Measurements from ENCODE around the gene DMWD. TPM values are rescaled to one million over a fixed set of nuclear protein-coding genes. Genes with fewer than 3 reads are reported as not detected.

DMWD gene
- total and polyA plus RNA-seq, 2 of the 13 experiments (the other 11 are each of a cell fraction or from before 2014, with no cell fraction given) = 10.3 to 14.9 TPM

DNA sequence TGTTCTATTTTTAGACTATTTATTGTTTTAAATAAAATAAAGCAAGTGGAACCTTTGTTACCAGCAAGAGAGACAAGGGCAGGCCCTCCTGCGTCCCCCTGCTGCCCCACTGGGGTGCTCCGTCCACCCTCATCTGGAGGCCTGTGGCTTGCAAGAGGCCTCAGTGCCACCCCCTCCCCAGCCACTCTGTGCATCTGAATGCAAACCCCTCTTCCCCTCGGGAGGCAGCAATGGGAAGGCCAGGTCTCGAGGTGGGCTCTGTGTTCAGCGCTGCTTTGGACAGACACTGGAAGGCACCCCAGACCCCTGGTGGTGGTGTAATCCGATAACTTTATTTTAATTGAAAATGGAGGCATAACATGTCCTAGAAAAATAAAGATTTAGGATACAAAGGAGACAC lies 28.2 kb downstream of the DMWD start:
- no peak for ATAC-seq
- Histone ChIP-seq H3K4me2 (ENCODE audit: low read depth, low read length) (no peak overlapping the region), H4K20me1 (ENCODE audit: insufficient read depth, low read length) (no peaks in the 10 kb centered on the region), H3K36me3 (replicated peaks in 1 of 2; ENCODE audit: control insufficient read depth in 1 of 2, insufficient read depth in 2 of 2, low read length in 2 of 2) (no peaks in the 10 kb centered on the region), H3K27me3 (ENCODE audit: control insufficient read depth in 1 of 2, insufficient read depth in 2 of 2, low read length in 2 of 2) (peaks cover 8 to 19% of the 10 kb centered on the region in 2 experiments; a peak in 3 of 5 replicates), H3K9me3 (ENCODE audit: low read length) (no peaks in the 10 kb centered on the region), H3K9ac (ENCODE audit: insufficient read depth, low read depth, low read length) (no peak overlapping the region), H3K4me1 (ENCODE audit: insufficient read depth, low read length) (0 out of 2 replicates have a peak, but pooled peaks cover 10% of the 10 kb centered on the region), H3K4me3 (replicated peaks in 1 of 3; ENCODE audit: insufficient read depth in 1 of 3, low read depth in 2 of 3, low read length in 3 of 3) (no peak overlapping the region), H3K79me2 (ENCODE audit: insufficient read depth, low read length) (peaks cover 3% of the 10 kb centered on the region), H2AFZ (ENCODE audit: low read length) (no peak overlapping the region), H3K27ac (ENCODE audit: extremely low read length, insufficient read depth, low read length) (no peak overlapping the region)
- POLR2A ChIA-PET = no interaction called here
- 84% methylated on average over 6 of the region's 6 CpGs for WGBS (ENCODE audit: low lambda C conversion rate)
- intact Hi-C loops (cut with micrococcal nuclease; ENCODE audit: unreplicated experiment) (no loop called here), in situ Hi-C loops (cut with HindIII; ENCODE audit: extremely low pct_ligation_motif_present, low pct_unique_long_range_greater_than_20kb) (no loop called here)
- DNase-seq (ENCODE audit: low spot score) = no peak
- BruUV-seq (replicated peaks) = no TSS peak
- CTCF ChIA-PET (ENCODE audit: low intra/inter-chr PET ratio, low total read pairs) = no interaction called here
- FAIRE-seq = no peak
- TF ChIP-seq CEBPB (IDR thresholded peaks at IDR 0.05; ENCODE audit: borderline replicate concordance, low read depth, low read length) = no peak
- TF ChIP-seq, protein P1, sequence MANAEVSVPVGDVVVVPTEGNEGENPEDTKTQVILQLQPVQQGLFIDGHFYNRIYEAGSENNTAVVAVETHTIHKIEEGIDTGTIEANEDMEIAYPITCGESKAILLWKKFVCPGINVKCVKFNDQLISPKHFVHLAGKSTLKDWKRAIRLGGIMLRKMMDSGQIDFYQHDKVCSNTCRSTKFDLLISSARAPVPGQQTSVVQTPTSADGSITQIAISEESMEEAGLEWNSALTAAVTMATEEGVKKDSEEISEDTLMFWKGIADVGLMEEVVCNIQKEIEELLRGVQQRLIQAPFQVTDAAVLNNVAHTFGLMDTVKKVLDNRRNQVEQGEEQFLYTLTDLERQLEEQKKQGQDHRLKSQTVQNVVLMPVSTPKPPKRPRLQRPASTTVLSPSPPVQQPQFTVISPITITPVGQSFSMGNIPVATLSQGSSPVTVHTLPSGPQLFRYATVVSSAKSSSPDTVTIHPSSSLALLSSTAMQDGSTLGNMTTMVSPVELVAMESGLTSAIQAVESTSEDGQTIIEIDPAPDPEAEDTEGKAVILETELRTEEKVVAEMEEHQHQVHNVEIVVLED (CRISPR knock-in tag; IDR thresholded peaks at IDR 0.05; ENCODE audit: borderline replicate concordance) = no peak
- TF ChIP-seq POLR2G (IDR thresholded peaks at IDR 0.05; ENCODE audit: low read depth, low read length) = 0 out of 2 replicates have a peak, but pooled peaks have one; percentile 29
- TF ChIP-seq ZNF136 (CRISPR knock-in tag; IDR thresholded peaks at IDR 0.05; ENCODE audit: low read depth) = no peak
- TF ChIP-seq, protein P2, sequence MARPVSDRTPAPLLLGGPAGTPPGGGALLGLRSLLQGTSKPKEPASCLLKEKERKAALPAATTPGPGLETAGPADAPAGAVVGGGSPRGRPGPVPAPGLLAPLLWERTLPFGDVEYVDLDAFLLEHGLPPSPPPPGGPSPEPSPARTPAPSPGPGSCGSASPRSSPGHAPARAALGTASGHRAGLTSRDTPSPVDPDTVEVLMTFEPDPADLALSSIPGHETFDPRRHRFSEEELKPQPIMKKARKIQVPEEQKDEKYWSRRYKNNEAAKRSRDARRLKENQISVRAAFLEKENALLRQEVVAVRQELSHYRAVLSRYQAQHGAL (CRISPR knock-in tag; IDR thresholded peaks at IDR 0.05; ENCODE audit: not compliant biosample characterization) = no peak
- no peak for TF ChIP-seq ZNF451 (CRISPR knock-in tag; IDR thresholded peaks at IDR 0.05)
- TF ChIP-seq AGO2 (optimal IDR thresholded peaks at IDR 0.05; ENCODE audit: low read depth, low read length) = peak; percentile 62
- no peak for TF ChIP-seq ZNF614 (CRISPR knock-in tag; IDR thresholded peaks at IDR 0.05; ENCODE audit: borderline replicate concordance)
- no peak for TF ChIP-seq ZNF335 (CRISPR knock-in tag; IDR thresholded peaks at IDR 0.05)
- TF ChIP-seq ZFP36 (IDR thresholded peaks at IDR 0.05; ENCODE audit: borderline replicate concordance, low read depth, low read length, partially characterized antibody) = no peak
- TF ChIP-seq, protein P3, sequence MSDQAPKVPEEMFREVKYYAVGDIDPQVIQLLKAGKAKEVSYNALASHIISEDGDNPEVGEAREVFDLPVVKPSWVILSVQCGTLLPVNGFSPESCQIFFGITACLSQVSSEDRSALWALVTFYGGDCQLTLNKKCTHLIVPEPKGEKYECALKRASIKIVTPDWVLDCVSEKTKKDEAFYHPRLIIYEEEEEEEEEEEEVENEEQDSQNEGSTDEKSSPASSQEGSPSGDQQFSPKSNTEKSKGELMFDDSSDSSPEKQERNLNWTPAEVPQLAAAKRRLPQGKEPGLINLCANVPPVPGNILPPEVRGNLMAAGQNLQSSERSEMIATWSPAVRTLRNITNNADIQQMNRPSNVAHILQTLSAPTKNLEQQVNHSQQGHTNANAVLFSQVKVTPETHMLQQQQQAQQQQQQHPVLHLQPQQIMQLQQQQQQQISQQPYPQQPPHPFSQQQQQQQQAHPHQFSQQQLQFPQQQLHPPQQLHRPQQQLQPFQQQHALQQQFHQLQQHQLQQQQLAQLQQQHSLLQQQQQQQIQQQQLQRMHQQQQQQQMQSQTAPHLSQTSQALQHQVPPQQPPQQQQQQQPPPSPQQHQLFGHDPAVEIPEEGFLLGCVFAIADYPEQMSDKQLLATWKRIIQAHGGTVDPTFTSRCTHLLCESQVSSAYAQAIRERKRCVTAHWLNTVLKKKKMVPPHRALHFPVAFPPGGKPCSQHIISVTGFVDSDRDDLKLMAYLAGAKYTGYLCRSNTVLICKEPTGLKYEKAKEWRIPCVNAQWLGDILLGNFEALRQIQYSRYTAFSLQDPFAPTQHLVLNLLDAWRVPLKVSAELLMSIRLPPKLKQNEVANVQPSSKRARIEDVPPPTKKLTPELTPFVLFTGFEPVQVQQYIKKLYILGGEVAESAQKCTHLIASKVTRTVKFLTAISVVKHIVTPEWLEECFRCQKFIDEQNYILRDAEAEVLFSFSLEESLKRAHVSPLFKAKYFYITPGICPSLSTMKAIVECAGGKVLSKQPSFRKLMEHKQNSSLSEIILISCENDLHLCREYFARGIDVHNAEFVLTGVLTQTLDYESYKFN (CRISPR knock-in tag; conservative IDR thresholded peaks at IDR 0.05) = no peak
- no peak for TF ChIP-seq PATZ1 (CRISPR knock-in tag; IDR thresholded peaks at IDR 0.05)
- TF ChIP-seq, protein P4, sequence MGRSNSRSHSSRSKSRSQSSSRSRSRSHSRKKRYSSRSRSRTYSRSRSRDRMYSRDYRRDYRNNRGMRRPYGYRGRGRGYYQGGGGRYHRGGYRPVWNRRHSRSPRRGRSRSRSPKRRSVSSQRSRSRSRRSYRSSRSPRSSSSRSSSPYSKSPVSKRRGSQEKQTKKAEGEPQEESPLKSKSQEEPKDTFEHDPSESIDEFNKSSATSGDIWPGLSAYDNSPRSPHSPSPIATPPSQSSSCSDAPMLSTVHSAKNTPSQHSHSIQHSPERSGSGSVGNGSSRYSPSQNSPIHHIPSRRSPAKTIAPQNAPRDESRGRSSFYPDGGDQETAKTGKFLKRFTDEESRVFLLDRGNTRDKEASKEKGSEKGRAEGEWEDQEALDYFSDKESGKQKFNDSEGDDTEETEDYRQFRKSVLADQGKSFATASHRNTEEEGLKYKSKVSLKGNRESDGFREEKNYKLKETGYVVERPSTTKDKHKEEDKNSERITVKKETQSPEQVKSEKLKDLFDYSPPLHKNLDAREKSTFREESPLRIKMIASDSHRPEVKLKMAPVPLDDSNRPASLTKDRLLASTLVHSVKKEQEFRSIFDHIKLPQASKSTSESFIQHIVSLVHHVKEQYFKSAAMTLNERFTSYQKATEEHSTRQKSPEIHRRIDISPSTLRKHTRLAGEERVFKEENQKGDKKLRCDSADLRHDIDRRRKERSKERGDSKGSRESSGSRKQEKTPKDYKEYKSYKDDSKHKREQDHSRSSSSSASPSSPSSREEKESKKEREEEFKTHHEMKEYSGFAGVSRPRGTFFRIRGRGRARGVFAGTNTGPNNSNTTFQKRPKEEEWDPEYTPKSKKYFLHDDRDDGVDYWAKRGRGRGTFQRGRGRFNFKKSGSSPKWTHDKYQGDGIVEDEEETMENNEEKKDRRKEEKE (IDR thresholded peaks at IDR 0.05) = no peak
- TF ChIP-seq RFX3 (CRISPR knock-in tag; IDR thresholded peaks at IDR 0.05) = no peak
